Activated naive CD4-positive, alpha-beta T cell treated with Interleukin-2 at 50 U/mL for 16 hours (primary cell): ENCODE data around the gene INSIG2.

ENCODE experiments used
- DNase-seq: peaks from one replicate; pipeline ENCODE4 v3.0.0-alpha.2; 2020

Gene INSIG2

GRCh38 chr2:118102433-118103082, 14.3 kb downstream of the INSIG2 start:
- no peak for DNase-seq

- DNase-seq: no peak
Observed at GRCh38 chr2:118103951-118104940, 16.0 kb downstream of the INSIG2 start.

GRCh38 chr2:118105497-118105896, 17.2 kb downstream of the INSIG2 start:
- no peak for DNase-seq

- no peak for DNase-seq
Observed at GRCh38 chr2:118106926-118107325, 18.7 kb downstream of the INSIG2 start.

GRCh38 chr2:118110310-118110709, 22.0 kb downstream of the INSIG2 start:
- no peak for DNase-seq

- no peak for DNase-seq
Observed at GRCh38 chr2:118110991-118111390, 22.7 kb downstream of the INSIG2 start.

- no peak for DNase-seq
Observed at GRCh38 chr2:118112771-118113334, 24.6 kb downstream of the INSIG2 start.

GRCh38 chr2:118114863-118115262, 26.6 kb downstream of the INSIG2 start:
- DNase-seq: no peak

GRCh38 chr2:118115761-118116160, 27.5 kb downstream of the INSIG2 start:
- no peak for DNase-seq

GRCh38 chr2:118118479-118118878, 30.2 kb downstream of the INSIG2 start:
- no peak for DNase-seq

- DNase-seq: no peak
Observed at GRCh38 chr2:118119158-118119727, 31.0 kb downstream of the INSIG2 start.

- no peak for DNase-seq
Observed at GRCh38 chr2:118119761-118120400, 31.6 kb downstream of the INSIG2 start.

- no peak for DNase-seq
Observed at GRCh38 chr2:118120401-118120780, 32.1 kb downstream of the INSIG2 start.

GRCh38 chr2:118121101-118121500, 32.8 kb downstream of the INSIG2 start:
- no peak for DNase-seq

- DNase-seq: no peak
Observed at GRCh38 chr2:118121986-118122524, 33.8 kb downstream of the INSIG2 start.

GRCh38 chr2:118122594-118123281, 34.5 kb downstream of the INSIG2 start:
- DNase-seq: no peak

- DNase-seq: no peak
Observed at GRCh38 chr2:118123561-118124232, 35.4 kb downstream of the INSIG2 start.

GRCh38 chr2:118124288-118124891, 36.1 kb downstream of the INSIG2 start:
- no peak for DNase-seq

- no peak for DNase-seq
Observed at GRCh38 chr2:118127250-118127649, 39.0 kb downstream of the INSIG2 start.

GRCh38 chr2:118128826-118129225, 40.6 kb downstream of the INSIG2 start:
- no peak for DNase-seq

- no peak for DNase-seq
Observed at GRCh38 chr2:118130385-118130784, 42.1 kb downstream of the INSIG2 start.
